RWPE1 (cell line): Measurements from ENCODE around the gene SALL2.

Source experiments
- CTCF ChIA-PET: fragments of 350-600 bp; sonication (Branson Sonifier 250); formaldehyde crosslinking; extraction: SDS; loops from one replicate; lab custom pipeline; 2021; lab: Yijun Ruan, JAX
- POLR2A ChIA-PET: fragments of 400-600 bp; formaldehyde crosslinking; extraction: SDS; loops from one replicate; lab custom pipeline; 2020; ENCODE audit warnings: antibody characterized with exemption; ENCODE audit not compliant: low non-redundant PET; lab: Yijun Ruan, JAX
- DNase-seq: peaks from one replicate; pipeline ENCODE4 v3.0.0; 2012; ENCODE audit warnings: low spot score
- H3K27ac ChIP-seq: fragments of 450-650 bp; 2 replicates; pipeline ENCODE4 v1.5.1; 2017
- TF ChIP-seq, protein P1 (sequence below): fragments of 450-650 bp; conservative IDR thresholded peaks from 2 replicates; pipeline ENCODE4 v1.5.1; 2017; ENCODE audit warnings: low read depth, mild to moderate bottlenecking

SALL2 gene

DNA sequence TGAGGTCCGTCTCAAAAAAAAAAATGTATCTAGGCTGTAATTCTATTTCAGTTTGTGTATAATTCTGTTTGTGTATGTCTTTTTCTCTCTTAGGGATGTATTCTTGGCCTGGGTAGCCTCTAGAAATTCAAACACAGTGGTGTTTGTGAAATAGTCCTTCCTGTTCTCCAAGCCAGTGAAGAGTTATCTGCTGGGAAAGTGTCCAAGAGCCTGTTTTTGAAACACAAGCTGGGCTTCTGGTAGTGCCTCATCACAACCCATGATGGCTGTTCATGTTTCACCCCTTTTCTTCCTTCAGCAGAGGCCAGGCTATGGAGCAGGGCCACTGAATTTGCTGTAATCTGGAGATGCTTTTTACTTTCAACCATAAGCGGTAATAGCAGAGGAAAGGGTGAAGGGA lies 29.7 kb downstream of the SALL2 start:
- TF ChIP-seq, protein P1, sequence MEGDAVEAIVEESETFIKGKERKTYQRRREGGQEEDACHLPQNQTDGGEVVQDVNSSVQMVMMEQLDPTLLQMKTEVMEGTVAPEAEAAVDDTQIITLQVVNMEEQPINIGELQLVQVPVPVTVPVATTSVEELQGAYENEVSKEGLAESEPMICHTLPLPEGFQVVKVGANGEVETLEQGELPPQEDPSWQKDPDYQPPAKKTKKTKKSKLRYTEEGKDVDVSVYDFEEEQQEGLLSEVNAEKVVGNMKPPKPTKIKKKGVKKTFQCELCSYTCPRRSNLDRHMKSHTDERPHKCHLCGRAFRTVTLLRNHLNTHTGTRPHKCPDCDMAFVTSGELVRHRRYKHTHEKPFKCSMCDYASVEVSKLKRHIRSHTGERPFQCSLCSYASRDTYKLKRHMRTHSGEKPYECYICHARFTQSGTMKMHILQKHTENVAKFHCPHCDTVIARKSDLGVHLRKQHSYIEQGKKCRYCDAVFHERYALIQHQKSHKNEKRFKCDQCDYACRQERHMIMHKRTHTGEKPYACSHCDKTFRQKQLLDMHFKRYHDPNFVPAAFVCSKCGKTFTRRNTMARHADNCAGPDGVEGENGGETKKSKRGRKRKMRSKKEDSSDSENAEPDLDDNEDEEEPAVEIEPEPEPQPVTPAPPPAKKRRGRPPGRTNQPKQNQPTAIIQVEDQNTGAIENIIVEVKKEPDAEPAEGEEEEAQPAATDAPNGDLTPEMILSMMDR = no peak
- ChIA-PET CTCF (no interaction called here), POLR2A (no interaction called here)
- H3K27ac ChIP-seq = no peak overlapping the region
- DNase-seq = no peak

DNA sequence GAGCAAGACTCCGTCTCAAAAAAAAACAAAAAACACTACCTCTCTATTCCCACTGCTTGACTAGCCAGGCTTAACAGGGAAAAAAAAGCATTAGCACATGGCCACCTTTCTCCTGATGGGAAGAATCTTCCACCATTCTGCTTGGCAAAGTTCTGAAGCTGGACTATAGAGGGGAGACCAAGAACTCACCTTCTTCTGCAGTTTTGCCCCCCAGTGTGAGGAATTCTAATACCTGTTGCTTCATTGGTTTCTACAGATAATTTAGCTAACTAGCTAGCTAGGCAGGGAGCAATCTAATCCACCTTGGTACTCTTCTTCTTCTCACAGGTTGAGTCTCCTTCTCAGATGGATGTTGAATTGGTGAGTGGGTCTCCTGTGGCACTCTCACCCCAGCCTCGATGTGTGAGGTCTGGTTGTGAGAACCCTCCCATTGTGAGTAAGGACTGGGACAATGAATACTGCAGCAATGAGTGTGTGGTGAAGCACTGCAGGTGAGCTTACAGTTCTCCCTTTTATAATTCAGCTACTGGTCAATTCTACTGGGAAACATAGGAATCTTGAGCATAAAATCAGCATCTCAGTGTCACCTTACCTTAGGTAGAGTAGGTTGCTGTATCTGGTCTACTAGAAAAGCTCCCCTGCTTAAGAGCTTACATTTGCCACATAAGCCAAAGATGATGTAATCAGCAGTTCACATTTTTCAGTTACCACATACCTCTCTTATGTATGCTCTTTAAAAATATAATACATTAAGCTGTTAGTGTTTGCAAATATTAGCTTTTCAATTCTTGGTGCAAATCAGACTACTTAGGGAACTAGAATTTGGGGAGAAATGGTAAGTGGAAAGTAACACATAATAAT lies 31.0 kb downstream of the SALL2 start:
- TF ChIP-seq, protein P1 = no peak
- POLR2A ChIA-PET = interaction anchor here (0.6 to 0.7 kb wide), 2 partner anchors 54 to 61 kb away, joined by 4 to 7 read pairs; no protein-coding TSS in a partner anchor
- CTCF ChIA-PET = interaction anchor here (0.5 to 0.6 kb wide), 2 partner anchors 14 to 43 kb away, joined by 3 read pairs; no protein-coding TSS in a partner anchor
- H3K27ac ChIP-seq = no peak overlapping the region; the same call in 1 of the 2 replicates
- DNase-seq = no peak

DNA sequence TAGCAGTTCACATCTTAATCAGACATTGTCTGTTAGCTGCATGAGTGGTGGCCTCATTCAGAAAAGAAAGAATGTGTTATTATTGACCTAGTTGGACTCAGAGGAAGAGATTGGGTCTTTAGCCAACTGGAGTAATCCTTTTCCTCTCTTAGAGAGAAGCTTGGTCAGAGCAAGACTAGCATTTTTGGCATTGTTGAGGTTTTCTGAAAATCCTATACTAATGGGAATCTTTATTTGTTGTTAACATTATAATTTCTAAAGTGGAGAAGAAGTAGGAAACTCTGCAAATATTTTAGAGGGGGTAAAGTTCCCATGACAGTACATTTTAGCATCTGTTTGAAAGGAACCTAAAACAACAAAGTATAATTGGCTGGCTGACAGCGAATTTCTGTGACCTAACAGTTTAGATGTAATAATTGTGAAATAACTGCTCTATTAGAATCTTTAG lies 39.5 kb downstream of the SALL2 start:
- CTCF ChIA-PET = interaction anchor here (0.6 to 2.7 kb wide), 3 partner anchors 9 to 208 kb away, joined by 3 to 6 read pairs (median 3); partner anchors contain the start of gene TOX4

DNA sequence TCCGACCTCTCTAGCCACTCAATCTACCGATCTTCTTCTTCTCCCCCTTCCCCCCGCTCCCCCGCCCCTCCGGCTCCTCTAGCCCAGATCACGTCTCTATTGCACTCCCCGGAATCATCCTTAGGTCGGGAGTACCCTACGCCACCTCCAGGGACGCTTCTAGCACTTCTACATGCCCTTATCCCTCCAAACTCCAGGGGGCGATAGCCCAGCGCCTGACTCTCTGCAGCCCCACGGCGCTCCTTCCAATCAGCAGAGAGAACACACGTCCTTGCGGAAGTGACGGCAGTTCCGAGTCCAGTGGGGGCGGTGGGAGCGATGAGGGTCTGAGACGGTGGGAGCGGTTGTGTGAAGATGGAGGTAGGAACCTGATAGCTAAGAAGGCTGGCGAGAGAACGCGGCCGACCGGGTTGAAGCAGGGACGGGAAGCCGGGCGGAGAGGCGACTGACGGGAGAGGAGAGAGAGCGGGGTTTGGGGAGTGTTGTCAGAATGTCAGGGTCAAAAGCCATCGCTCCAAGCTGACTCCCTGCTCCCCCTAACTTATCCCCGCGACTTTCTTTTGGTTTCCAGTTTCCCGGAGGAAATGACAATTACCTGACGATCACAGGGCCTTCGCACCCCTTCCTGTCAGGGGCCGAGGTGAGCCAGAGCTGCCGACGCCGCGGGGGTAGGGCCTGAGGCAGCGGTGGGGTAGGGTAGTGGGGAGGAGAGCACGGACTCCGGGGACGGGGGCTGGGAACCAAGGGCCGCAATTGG lies 49.0 kb downstream of the SALL2 start, which contains the start of the genes RAB2B and TOX4:
TSS of gene RAB2B (minus strand) at position 35 of the 757 bp plus-strand sequence. CDS start 87 bp downstream, outside the sequence.
TSS of gene TOX4 (plus strand) at position 271 of the 757 bp plus-strand sequence. CDS start at position 355, 84 bp downstream.
- H3K27ac ChIP-seq = peak within 1 kb of the TSS; percentile 86
- POLR2A ChIA-PET = interaction anchor here (0.5 to 0.6 kb wide), 2 partner anchors 61 to 79 kb away, joined by 3 to 4 read pairs; no protein-coding TSS in a partner anchor
- TF ChIP-seq, protein P1 = peak; percentile 95

More for the DNA sequence above, 39.5 kb downstream of the SALL2 start:
- POLR2A ChIA-PET = no interaction called here
- TF ChIP-seq, protein P1 = no peak
- no peak for DNase-seq
- H3K27ac ChIP-seq = no peak overlapping the region

DNA sequence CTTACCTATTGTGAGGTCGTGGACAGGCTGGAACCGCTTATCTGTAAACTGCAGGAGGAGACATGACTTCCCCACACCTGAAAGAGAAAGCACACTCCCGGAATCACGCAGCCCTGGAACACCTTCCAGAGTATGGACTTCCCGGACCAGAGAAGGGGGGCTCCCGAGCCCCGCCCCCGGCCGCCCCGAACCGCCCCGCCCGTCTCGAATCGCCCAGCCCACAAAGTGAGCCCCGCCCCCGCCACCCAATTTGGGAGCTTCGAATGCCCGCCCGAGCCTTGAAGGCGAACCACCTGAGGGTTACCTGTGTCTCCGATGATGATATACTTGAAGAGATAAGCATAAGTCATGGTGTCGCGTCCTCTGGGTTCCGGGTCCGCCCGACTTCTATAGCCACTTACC lies 49.6 kb downstream of the SALL2 start:
- H3K27ac ChIP-seq = peak overlapping the region; percentile 86
- ChIA-PET CTCF (interaction anchor here (0.6 to 1.3 kb wide), 4 partner anchors 12 to 883 kb away, joined by 3 to 4 read pairs (median 4); no protein-coding TSS in a partner anchor), POLR2A (interaction anchor here (0.5 to 0.6 kb wide), 2 partner anchors 62 to 79 kb away, joined by 3 to 4 read pairs; no protein-coding TSS in a partner anchor)
- TF ChIP-seq, protein P1 = no peak
- peak; percentile 85 for DNase-seq

More for the DNA sequence above, 49.0 kb downstream of the SALL2 start, which contains the start of the genes RAB2B and TOX4:
- CTCF ChIA-PET = interaction anchor here (0.7 to 1.3 kb wide), 8 partner anchors 10 to 1301 kb away, joined by 3 to 4 read pairs (median 4); no protein-coding TSS in a partner anchor
- peak; percentile 96 for DNase-seq
